Measurements from ENCODE around the gene PLB1. TPM values are rescaled to one million over a fixed set of nuclear protein-coding genes. Genes with fewer than 3 reads are reported as not detected.

Gene PLB1
- total RNA-seq, 4 donors from 2014 or later: 6.3 to 15.4 (median 10.9) TPM

DNA sequence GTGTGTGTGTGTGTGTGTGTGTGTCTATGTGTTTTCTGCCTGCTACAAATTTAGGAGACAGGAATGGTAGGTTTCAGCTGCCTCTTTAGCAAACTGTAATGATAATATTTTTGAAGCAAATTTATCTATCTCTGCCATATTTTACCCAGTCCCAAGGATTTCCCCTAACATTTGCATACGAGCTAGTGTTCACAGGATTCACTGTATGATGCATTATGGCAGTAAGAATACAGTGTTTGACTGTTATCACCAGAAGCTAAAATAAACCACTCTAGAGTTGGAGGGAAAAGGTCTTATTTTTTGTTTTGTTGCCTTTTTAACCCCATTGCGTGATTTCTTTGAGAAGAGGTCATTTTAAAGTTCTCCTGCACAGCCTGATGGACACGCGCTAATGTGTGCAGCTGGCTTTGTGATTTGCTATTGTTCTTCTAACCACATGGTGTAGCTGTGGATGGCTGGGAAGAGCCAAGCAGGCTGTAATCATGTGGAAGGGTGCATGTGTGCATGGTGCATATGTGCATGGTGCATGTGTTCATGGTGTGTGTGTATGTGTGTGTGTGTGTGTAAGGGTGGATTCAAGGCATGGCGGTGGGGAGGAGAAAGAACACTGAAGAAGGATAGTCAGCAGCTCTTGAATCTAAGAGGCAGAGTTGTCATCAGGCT lies 62.4 kb downstream of the PLB1 start:
- TF ChIP-seq CTCF (IDR thresholded peaks at IDR 0.05): no peak
- ATAC-seq (ENCODE audit: low FRiP score): peak; percentile 29
- no peak for DNase-seq (ENCODE audit: low spot score)

DNA sequence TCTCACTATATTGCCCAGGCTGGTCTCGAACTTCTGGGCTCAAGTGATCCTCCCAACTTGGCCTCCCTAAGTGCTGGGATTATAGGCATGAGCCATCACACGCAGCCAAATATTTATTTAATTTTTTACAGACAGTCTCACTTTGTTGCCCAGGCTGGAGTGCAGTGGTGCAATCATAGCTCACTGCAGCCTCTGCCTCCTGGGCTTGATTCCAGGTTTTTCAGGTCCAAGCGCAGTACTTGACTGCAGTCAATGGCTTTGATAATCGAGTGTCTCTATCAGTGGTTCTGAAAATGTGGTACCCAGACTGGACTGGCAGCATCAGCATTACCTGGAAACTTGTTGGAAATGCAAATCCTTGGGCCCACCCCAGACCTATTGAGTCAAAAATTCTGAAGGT lies 63.1 kb downstream of the PLB1 start:
- TF ChIP-seq CTCF (IDR thresholded peaks at IDR 0.05): no peak
- no peak for DNase-seq (ENCODE audit: low spot score)

GRCh38 chr2:28563869-28564268 lies 68.0 kb downstream of the PLB1 start:
- ATAC-seq (ENCODE audit: low FRiP score): no peak
- TF ChIP-seq CTCF (IDR thresholded peaks at IDR 0.05): no peak
- no peak for DNase-seq (ENCODE audit: low spot score)

More for the DNA sequence above, 63.1 kb downstream of the PLB1 start:
- no peak for ATAC-seq (ENCODE audit: low FRiP score)

DNA sequence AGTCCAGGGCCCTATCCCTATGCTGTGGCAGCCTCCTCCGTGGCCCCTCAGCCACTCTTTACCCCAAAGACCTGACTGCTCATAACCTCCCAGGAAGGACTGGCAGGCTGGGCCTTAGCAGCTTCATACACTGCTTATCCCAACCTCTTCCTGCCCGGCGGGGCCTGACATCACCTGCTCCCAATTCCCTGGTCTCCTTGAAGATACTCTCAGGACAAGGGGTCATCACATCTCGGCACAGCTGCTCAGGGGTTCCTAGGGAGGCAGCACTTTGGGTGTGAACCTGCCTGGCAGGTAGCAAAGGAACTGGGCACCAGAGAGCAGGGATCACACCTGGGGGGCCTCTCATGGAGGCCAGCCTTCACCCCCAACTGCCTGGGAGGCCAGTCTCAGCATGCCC lies 68.5 kb downstream of the PLB1 start:
- no peak for ATAC-seq (ENCODE audit: low FRiP score)
- no peak for TF ChIP-seq CTCF (IDR thresholded peaks at IDR 0.05)
- DNase-seq (ENCODE audit: low spot score): no peak

- no peak for TF ChIP-seq CTCF (IDR thresholded peaks at IDR 0.05)
- ATAC-seq (ENCODE audit: low FRiP score) (no peak), DNase-seq (ENCODE audit: low spot score) (no peak)
Observed at GRCh38 chr2:28565033-28565432, 69.2 kb downstream of the PLB1 start.

- no peak for DNase-seq (ENCODE audit: low spot score)
- no peak for TF ChIP-seq CTCF (IDR thresholded peaks at IDR 0.05)
- peak; percentile 2 for ATAC-seq (ENCODE audit: low FRiP score)
Observed at GRCh38 chr2:28565720-28566295, 69.9 kb downstream of the PLB1 start.

DNA sequence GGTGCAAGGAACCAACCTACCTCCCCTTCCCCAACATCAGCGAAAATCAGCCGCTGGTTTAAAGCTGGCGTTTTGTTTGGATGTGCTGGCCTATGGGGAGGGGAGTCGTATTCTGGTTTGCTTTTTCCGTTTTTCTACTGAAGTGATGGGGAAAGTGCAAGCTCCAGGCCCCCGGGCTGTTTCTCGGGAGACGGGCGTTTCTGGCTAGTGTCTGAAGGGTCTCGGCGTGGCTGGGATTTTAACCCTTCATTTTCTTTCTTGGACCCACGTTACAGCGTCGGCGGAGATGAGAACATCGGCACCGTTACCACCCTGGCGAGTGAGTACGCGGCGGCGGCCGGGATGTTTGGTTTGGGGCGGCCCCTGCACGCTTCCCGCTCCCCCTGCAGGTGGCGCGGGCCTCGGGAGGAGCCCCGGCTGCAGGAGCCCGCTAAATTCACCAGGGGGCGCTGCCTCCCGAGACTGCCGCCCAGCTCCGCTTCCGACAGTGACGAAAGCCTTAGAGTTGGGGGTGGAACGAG lies 70.7 kb downstream of the PLB1 start:
- peak; percentile 93 for ATAC-seq (ENCODE audit: low FRiP score)
- peak in 2 of 3 donors; percentile 97 to 99 for TF ChIP-seq CTCF (IDR thresholded peaks at IDR 0.05)
- peak; percentile 64 for DNase-seq (ENCODE audit: low spot score)

Data from omental fat pad (tissue), 4 donors.